MM.1S (cell line): ENCODE data around the gene DUSP15.
A peak's percentile ranks its signal among the peaks of the same experiment; 100 is the strongest.

Experiments
- DNase-seq: peaks from one replicate; pipeline ENCODE4 v3.0.0-alpha.2; 2015
- H2AFZ ChIP-seq: fragments of 300-600 bp; sonication (generic); 2 replicates; pipeline ENCODE4 v1.6.0; 2016; ENCODE audit warnings: antibody characterized with exemption, low read length
- H3F3A ChIP-seq: fragments of 300-600 bp; sonication (generic); 2 replicates; pipeline ENCODE4 v1.6.1; 2016; ENCODE audit warnings: mild to moderate bottlenecking, antibody characterized with exemption, low read length, moderate library complexity, mixed read lengths; ENCODE audit not compliant: insufficient read depth
- H3K27ac ChIP-seq: fragments of 300-600 bp; sonication (generic); 2 replicates; pipeline ENCODE4 v1.5.1; 2016; ENCODE audit warnings: mild to moderate bottlenecking, low read length
- H3K27me3 ChIP-seq: fragments of 300-600 bp; sonication (generic); replicated peaks from 2 replicates; pipeline ENCODE4 v1.6.0; 2016; ENCODE audit warnings: low read length; ENCODE audit not compliant: insufficient read depth
- H3K36me3 ChIP-seq: fragments of 300-600 bp; sonication (generic); replicated peaks from 2 replicates; pipeline ENCODE4 v1.6.1; 2016; ENCODE audit warnings: mild to moderate bottlenecking, low read length, mixed read lengths; ENCODE audit not compliant: insufficient read depth
- H3K4me1 ChIP-seq: fragments of 300-600 bp; sonication (generic); 2 replicates; pipeline ENCODE4 v1.6.1; 2016; ENCODE audit warnings: low read length, mixed read lengths
- H3K4me2 ChIP-seq: fragments of 300-600 bp; sonication (generic); 2 replicates; pipeline ENCODE4 v1.6.0; 2016; ENCODE audit warnings: low read depth, low read length
- H3K4me3 ChIP-seq: fragments of 300-600 bp; sonication (generic); 2 replicates; pipeline ENCODE4 v1.5.1; 2016; ENCODE audit warnings: low read length, mixed read lengths
- H3K79me2 ChIP-seq: fragments of 300-600 bp; sonication (generic); 2 replicates; pipeline ENCODE4 v1.6.1; 2016; ENCODE audit warnings: mixed run types, low read length, mixed read lengths
- H3K9ac ChIP-seq: fragments of 300-600 bp; sonication (generic); 2 replicates; pipeline ENCODE4 v1.6.1; 2016; ENCODE audit warnings: low read length, mixed read lengths
- H3K9me2 ChIP-seq: fragments of 300-600 bp; sonication (generic); replicated peaks from 2 replicates; pipeline ENCODE4 v1.6.1; 2016; ENCODE audit warnings: mild to moderate bottlenecking, low read length, mixed read lengths; ENCODE audit not compliant: insufficient read depth
- H3K9me3 ChIP-seq: fragments of 300-600 bp; sonication (generic); replicated peaks from 2 replicates; pipeline ENCODE4 v1.6.1; 2016; ENCODE audit warnings: mild to moderate bottlenecking, low read length, mixed read lengths; ENCODE audit not compliant: insufficient read depth
- H4K20me1 ChIP-seq: fragments of 300-600 bp; sonication (generic); 2 replicates; pipeline ENCODE4 v1.6.1; 2016; ENCODE audit warnings: mild to moderate bottlenecking, low read length, moderate library complexity, mixed read lengths; ENCODE audit not compliant: insufficient read depth
- EZH2 ChIP-seq: fragments of 300-600 bp; sonication (generic); optimal IDR thresholded peaks from 2 replicates; pipeline ENCODE3; 2017; ENCODE audit warnings: low read depth, mild to moderate bottlenecking, antibody characterized with exemption, low read length, mixed read lengths
- EZH2phosphoT487 ChIP-seq: fragments of 300-600 bp; sonication (generic); IDR thresholded peaks from 2 replicates; pipeline ENCODE4 v1.6.1; 2018; ENCODE audit warnings: antibody characterized with exemption, low read length
- TF ChIP-seq, protein P1 (sequence below): fragments of 300-600 bp; sonication (generic); IDR thresholded peaks from 2 replicates; pipeline ENCODE4 v1.5.1; 2016; ENCODE audit warnings: antibody characterized with exemption, low read length, mixed read lengths

Gene DUSP15

GRCh38 chr20:31862157-31862470 lies 8.2 kb downstream of the DUSP15 start:
- H3K27ac ChIP-seq: no peak overlapping the region
- no peaks in the 10 kb centered on the region for H3K9me2 ChIP-seq
- H3K9ac ChIP-seq: no peak overlapping the region
- H3K4me3 ChIP-seq: no peak overlapping the region
- no peaks in the 10 kb centered on the region for H3K36me3 ChIP-seq
- no peaks in the 10 kb centered on the region for H3K9me3 ChIP-seq
- no peaks in the 10 kb centered on the region for H3F3A ChIP-seq
- no peaks in the 10 kb centered on the region for H4K20me1 ChIP-seq
- H3K79me2 ChIP-seq: no peaks in the 10 kb centered on the region
- peaks cover 98% of the 10 kb centered on the region for H3K27me3 ChIP-seq
- no peak overlapping the region for H3K4me2 ChIP-seq
- no peak for DNase-seq
- H3K4me1 ChIP-seq: peaks cover 11% of the 10 kb centered on the region
- no peak for TF ChIP-seq EZH2
- TF ChIP-seq, protein P1, sequence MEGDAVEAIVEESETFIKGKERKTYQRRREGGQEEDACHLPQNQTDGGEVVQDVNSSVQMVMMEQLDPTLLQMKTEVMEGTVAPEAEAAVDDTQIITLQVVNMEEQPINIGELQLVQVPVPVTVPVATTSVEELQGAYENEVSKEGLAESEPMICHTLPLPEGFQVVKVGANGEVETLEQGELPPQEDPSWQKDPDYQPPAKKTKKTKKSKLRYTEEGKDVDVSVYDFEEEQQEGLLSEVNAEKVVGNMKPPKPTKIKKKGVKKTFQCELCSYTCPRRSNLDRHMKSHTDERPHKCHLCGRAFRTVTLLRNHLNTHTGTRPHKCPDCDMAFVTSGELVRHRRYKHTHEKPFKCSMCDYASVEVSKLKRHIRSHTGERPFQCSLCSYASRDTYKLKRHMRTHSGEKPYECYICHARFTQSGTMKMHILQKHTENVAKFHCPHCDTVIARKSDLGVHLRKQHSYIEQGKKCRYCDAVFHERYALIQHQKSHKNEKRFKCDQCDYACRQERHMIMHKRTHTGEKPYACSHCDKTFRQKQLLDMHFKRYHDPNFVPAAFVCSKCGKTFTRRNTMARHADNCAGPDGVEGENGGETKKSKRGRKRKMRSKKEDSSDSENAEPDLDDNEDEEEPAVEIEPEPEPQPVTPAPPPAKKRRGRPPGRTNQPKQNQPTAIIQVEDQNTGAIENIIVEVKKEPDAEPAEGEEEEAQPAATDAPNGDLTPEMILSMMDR: no peak
- TF ChIP-seq EZH2phosphoT487: no peak
- H2AFZ ChIP-seq: no peak overlapping the region

DNA sequence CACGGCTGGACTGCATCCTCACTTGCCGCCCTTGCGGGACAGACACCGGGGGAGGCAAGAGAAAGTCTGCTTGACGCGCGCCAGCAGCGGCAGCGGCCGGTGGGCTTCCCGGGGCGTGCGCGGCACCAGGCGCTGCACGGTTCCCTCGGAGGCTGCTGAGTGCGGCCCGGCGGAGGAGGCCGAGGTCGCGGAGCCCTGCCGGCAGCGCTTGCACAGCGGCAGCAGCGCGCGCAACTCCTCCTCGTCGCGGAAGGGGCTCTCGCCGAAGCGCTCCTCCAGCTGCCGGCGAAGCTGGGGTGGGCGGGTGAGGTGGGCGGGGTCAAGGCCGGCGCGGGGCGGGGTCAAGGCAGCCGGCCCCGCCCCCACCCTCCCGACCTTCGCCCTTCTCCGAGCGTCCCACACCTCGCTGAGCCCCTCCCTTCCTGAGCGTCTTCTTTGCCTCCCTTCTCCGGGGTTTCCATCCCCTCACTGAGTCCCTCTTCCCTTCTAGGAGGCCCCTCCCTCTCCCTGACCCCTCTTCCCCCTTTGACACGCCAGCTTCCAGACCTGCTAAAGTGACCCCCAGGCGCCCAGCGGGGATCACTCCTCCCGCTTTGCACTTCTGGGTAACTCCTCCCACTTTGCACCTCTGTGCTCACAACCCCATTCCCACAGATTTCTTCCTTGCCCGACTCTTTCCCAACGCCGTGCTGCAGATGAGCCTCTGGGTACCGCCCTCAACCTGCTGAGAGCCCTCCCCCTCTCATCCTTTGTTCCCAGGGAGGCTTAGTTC lies 8.8 kb downstream of the DUSP15 start:
- H3K27me3 ChIP-seq: peaks cover 98% of the 10 kb centered on the region
- no peaks in the 10 kb centered on the region for H4K20me1 ChIP-seq
- no peaks in the 10 kb centered on the region for H3K79me2 ChIP-seq
- H3K4me3 ChIP-seq: no peak overlapping the region
- no peak overlapping the region for H3K9ac ChIP-seq
- TF ChIP-seq, protein P1: no peak
- TF ChIP-seq EZH2phosphoT487: no peak
- peak; percentile 80 for TF ChIP-seq EZH2
- H3K36me3 ChIP-seq: no peaks in the 10 kb centered on the region
- peaks cover 11% of the 10 kb centered on the region for H3K4me1 ChIP-seq
- no peak for DNase-seq
- H3K4me2 ChIP-seq: peak overlapping the region; percentile 40; the same call in 1 of the 2 replicates
- no peak overlapping the region for H2AFZ ChIP-seq
- no peaks in the 10 kb centered on the region for H3K9me2 ChIP-seq
- H3F3A ChIP-seq: no peaks in the 10 kb centered on the region
- H3K9me3 ChIP-seq: no peaks in the 10 kb centered on the region
- H3K27ac ChIP-seq: no peak overlapping the region

GRCh38 chr20:31861135-31861384 lies 9.3 kb downstream of the DUSP15 start:
- Histone ChIP-seq H3K9me3 (no peaks in the 10 kb centered on the region), H3K27me3 (peaks cover 98% of the 10 kb centered on the region), H3K27ac (no peak overlapping the region), H3K9ac (no peak overlapping the region), H3K79me2 (no peaks in the 10 kb centered on the region), H3K9me2 (no peaks in the 10 kb centered on the region), H2AFZ (no peak overlapping the region), H3K4me2 (peak overlapping the region; percentile 40; the same call in 1 of the 2 replicates), H4K20me1 (no peaks in the 10 kb centered on the region), H3K4me1 (peaks cover 11% of the 10 kb centered on the region), H3F3A (no peaks in the 10 kb centered on the region), H3K4me3 (no peak overlapping the region), H3K36me3 (no peaks in the 10 kb centered on the region)
- TF ChIP-seq EZH2phosphoT487: no peak
- TF ChIP-seq EZH2: no peak
- TF ChIP-seq, protein P1: no peak
- no peak for DNase-seq
